DND-41 (cell line): ENCODE measurements around the gene NFATC3.

Source experiments
- CTCF ChIP-seq: IDR thresholded peaks from 2 replicates; pipeline ENCODE4 v1.5.1; 2012; ENCODE audit warnings: borderline replicate concordance, low read length, moderate library complexity, mild to moderate bottlenecking; ENCODE audit not compliant: poor library complexity, severe bottlenecking; ENCODE audit errors: extremely low read depth
- EZH2 ChIP-seq: IDR thresholded peaks from 3 replicates; pipeline ENCODE4 v1.6.1; 2012; ENCODE audit warnings: borderline replicate concordance, low read depth, mild to moderate bottlenecking, moderate library complexity, low read length, inconsistent platforms; ENCODE audit not compliant: severe bottlenecking

- no peak for TF ChIP-seq CTCF
- no peak for TF ChIP-seq EZH2
Measured at GRCh38 chr16:68090533-68090932, 5.4 kb downstream of the NFATC3 start.
